Measurements from ENCODE around the gene MEGF8. TPM values are rescaled to one million over a fixed set of nuclear protein-coding genes. Genes with fewer than 3 reads are reported as not detected.

The MEGF8 gene
- total RNA-seq, 1 donor from 2014 or later = 72.8 TPM

GRCh38 chr19:42313840-42314755 is 11.3 kb upstream of the MEGF8 start:
- DNase-seq = no peak
- Mint-ChIP-seq H3K27me3 (ENCODE audit: unreplicated experiment) (peaks cover 6% of the 10 kb centered on the region), H3K27ac (ENCODE audit: unreplicated experiment) (no peak overlapping the region), H3K9me3 (ENCODE audit: unreplicated experiment) (peaks cover 12% of the 10 kb centered on the region), H3K4me1 (ENCODE audit: low read depth, unreplicated experiment) (peaks cover 10% of the 10 kb centered on the region), H3K4me3 (ENCODE audit: unreplicated experiment) (peak overlapping the region; percentile 73), H3K36me3 (ENCODE audit: unreplicated experiment) (no peaks in the 10 kb centered on the region)
- TF ChIP-seq CTCF (IDR thresholded peaks at IDR 0.05; ENCODE audit: partially characterized antibody, unreplicated experiment) = no peak

- no peaks in the 10 kb centered on the region for H3K36me3 Mint-ChIP-seq (ENCODE audit: unreplicated experiment)
- H3K27me3 Mint-ChIP-seq (ENCODE audit: unreplicated experiment) = peaks cover 6% of the 10 kb centered on the region
- no peak overlapping the region for H3K27ac Mint-ChIP-seq (ENCODE audit: unreplicated experiment)
- no peak for TF ChIP-seq CTCF (IDR thresholded peaks at IDR 0.05; ENCODE audit: partially characterized antibody, unreplicated experiment)
- peaks cover 13% of the 10 kb centered on the region for H3K9me3 Mint-ChIP-seq (ENCODE audit: unreplicated experiment)
- peak overlapping the region; percentile 59 for H3K4me3 Mint-ChIP-seq (ENCODE audit: unreplicated experiment)
- peaks cover 10% of the 10 kb centered on the region for H3K4me1 Mint-ChIP-seq (ENCODE audit: low read depth, unreplicated experiment)
- DNase-seq = no peak
Measured at GRCh38 chr19:42315024-42315423, 10.4 kb upstream of the MEGF8 start.

- no peaks in the 10 kb centered on the region for H3K36me3 Mint-ChIP-seq (ENCODE audit: unreplicated experiment)
- H3K27ac Mint-ChIP-seq (ENCODE audit: unreplicated experiment) = peak overlapping the region; percentile 44
- H3K9me3 Mint-ChIP-seq (ENCODE audit: unreplicated experiment) = peaks cover 13% of the 10 kb centered on the region
- no peak for TF ChIP-seq CTCF (IDR thresholded peaks at IDR 0.05; ENCODE audit: partially characterized antibody, unreplicated experiment)
- DNase-seq = no peak
- H3K4me1 Mint-ChIP-seq (ENCODE audit: low read depth, unreplicated experiment) = peaks cover 10% of the 10 kb centered on the region
- peak overlapping the region; percentile 22 for H3K4me3 Mint-ChIP-seq (ENCODE audit: unreplicated experiment)
- peaks cover 7% of the 10 kb centered on the region for H3K27me3 Mint-ChIP-seq (ENCODE audit: unreplicated experiment)
Measured at GRCh38 chr19:42316223-42317211, 8.9 kb upstream of the MEGF8 start.

GRCh38 chr19:42317535-42317934 is 7.9 kb upstream of the MEGF8 start:
- Mint-ChIP-seq H3K4me1 (ENCODE audit: low read depth, unreplicated experiment) (peaks cover 9% of the 10 kb centered on the region), H3K27ac (ENCODE audit: unreplicated experiment) (peak overlapping the region; percentile 25), H3K36me3 (ENCODE audit: unreplicated experiment) (no peaks in the 10 kb centered on the region), H3K4me3 (ENCODE audit: unreplicated experiment) (peak overlapping the region; percentile 41), H3K27me3 (ENCODE audit: unreplicated experiment) (peaks cover 6% of the 10 kb centered on the region), H3K9me3 (ENCODE audit: unreplicated experiment) (peaks cover 10% of the 10 kb centered on the region)
- no peak for DNase-seq
- TF ChIP-seq CTCF (IDR thresholded peaks at IDR 0.05; ENCODE audit: partially characterized antibody, unreplicated experiment) = no peak
